Mesothelial cell of epicardium (in vitro differentiated cells): ENCODE results near the gene SLC17A7. TPM values are rescaled to one million over a fixed set of nuclear protein-coding genes. Genes with fewer than 3 reads are reported as not detected.

Experiments
- DNase-seq, 2 experiments: peaks; one replicate each; pipeline ENCODE4 v3.0.0; 2021; ENCODE audit warnings: low spot score in 2 of 2; ENCODE audit not compliant: unreplicated experiment in 2 of 2
- H3K27ac Mint-ChIP-seq: 2 replicates; pipeline ENCODE4 v1.8.0; 2021; ENCODE audit warnings: mixed read lengths
- H3K27me3 Mint-ChIP-seq: 2 replicates; pipeline ENCODE4 v1.8.0; 2021; ENCODE audit warnings: low read depth, mixed read lengths
- H3K36me3 Mint-ChIP-seq: 2 replicates; pipeline ENCODE4 v1.8.0; 2021; ENCODE audit warnings: mixed read lengths
- H3K4me1 Mint-ChIP-seq: 2 replicates; pipeline ENCODE4 v1.8.0; 2021; ENCODE audit warnings: mixed read lengths
- H3K4me3 Mint-ChIP-seq: 2 replicates; pipeline ENCODE4 v1.8.0; 2021; ENCODE audit warnings: mild to moderate bottlenecking, moderate library complexity, mixed read lengths
- H3K9me3 Mint-ChIP-seq: 2 replicates; pipeline ENCODE4 v1.8.0; 2021; ENCODE audit warnings: mixed read lengths
- CTCF ChIP-seq: fragments of 200-600 bp; sonication (generic); IDR thresholded peaks from one replicate; pipeline ENCODE4 v1.5.0; 2021; ENCODE audit warnings: antibody characterized with exemption; ENCODE audit not compliant: unreplicated experiment
- total RNA-seq: library from RNA; stranded (reverse); gene quantifications from 3 replicates; pipeline ENCODE4 v1.2.1, GENCODE V29; 2021

The SLC17A7 gene
- total RNA-seq, 1 donor from 2014 or later: 0.45 TPM

GRCh38 chr19:49387936-49388372 is 53.4 kb downstream of the SLC17A7 start, which contains the start of gene KASH5:
KASH5 (plus strand) TSS chr19:49388249; CDS start chr19:49390884, 2,635 bp downstream.
- H3K27ac Mint-ChIP-seq: no peak within 1 kb of the TSS
- H3K4me3 Mint-ChIP-seq: no peak within 1 kb of the TSS
- peaks cover 20% of the 10 kb centered on the region for H3K27me3 Mint-ChIP-seq
- H3K9me3 Mint-ChIP-seq: peaks cover 5% of the 10 kb centered on the region
- TF ChIP-seq CTCF: no peak
- DNase-seq: no peak
- H3K4me1 Mint-ChIP-seq: no peaks in the 10 kb centered on the region
- no peaks in the 10 kb centered on the region for H3K36me3 Mint-ChIP-seq

GRCh38 chr19:49383599-49383998 is 57.7 kb downstream of the SLC17A7 start:
- H3K27ac Mint-ChIP-seq: no peak overlapping the region
- H3K27me3 Mint-ChIP-seq: peaks cover 3% of the 10 kb centered on the region
- no peaks in the 10 kb centered on the region for H3K4me1 Mint-ChIP-seq
- DNase-seq: no peak
- peaks cover 5% of the 10 kb centered on the region for H3K36me3 Mint-ChIP-seq
- H3K4me3 Mint-ChIP-seq: no peak overlapping the region
- TF ChIP-seq CTCF: no peak
- H3K9me3 Mint-ChIP-seq: peaks cover 15% of the 10 kb centered on the region

- H3K27me3 Mint-ChIP-seq: peaks cover 3% of the 10 kb centered on the region
- H3K4me3 Mint-ChIP-seq: no peak overlapping the region
- H3K4me1 Mint-ChIP-seq: no peaks in the 10 kb centered on the region
- H3K36me3 Mint-ChIP-seq: peaks cover 5% of the 10 kb centered on the region
- no peak for DNase-seq
- H3K9me3 Mint-ChIP-seq: peaks cover 15% of the 10 kb centered on the region
- TF ChIP-seq CTCF: no peak
- H3K27ac Mint-ChIP-seq: no peak overlapping the region
These were observed 58.7 kb downstream of the SLC17A7 start for GRCh38 chr19:49382639-49383038.

GRCh38 chr19:49380391-49380790 is 60.9 kb downstream of the SLC17A7 start:
- H3K4me1 Mint-ChIP-seq: no peaks in the 10 kb centered on the region
- peaks cover 14% of the 10 kb centered on the region for H3K27me3 Mint-ChIP-seq
- no peak for DNase-seq
- TF ChIP-seq CTCF: no peak
- peaks cover 5% of the 10 kb centered on the region for H3K36me3 Mint-ChIP-seq
- peaks cover 15% of the 10 kb centered on the region for H3K9me3 Mint-ChIP-seq
- H3K27ac Mint-ChIP-seq: no peak overlapping the region
- no peak overlapping the region for H3K4me3 Mint-ChIP-seq

Other genes starting within 250 kb of the SLC17A7 start
- gene SLC6A16, start 116.3 kb downstream of the SLC17A7 start, total RNA-seq: 5.6 to 6.1 TPM (median 5.8 TPM) in 3 replicates
- gene CD37, start 106.1 kb downstream of the SLC17A7 start, total RNA-seq: not detected in 3 replicates
- gene TEAD2, start 79.1 kb downstream of the SLC17A7 start, total RNA-seq: 168 to 170 TPM (median 169 TPM) in 3 replicates
- gene DKKL1, start 77.7 kb downstream of the SLC17A7 start, total RNA-seq: 8.6 to 9.9 TPM (median 8.7 TPM) in 3 replicates
- gene KASH5, start 53.3 kb downstream of the SLC17A7 start, total RNA-seq: not detected in 3 replicates
- not detected in 3 replicates for gene PTH2, start 18.1 kb downstream of the SLC17A7 start, total RNA-seq
- gene GFY, start 16.1 kb downstream of the SLC17A7 start, total RNA-seq: not detected in 3 replicates
- 83.6 to 84.6 TPM (median 83.7 TPM) in 3 replicates for gene PIH1D1, start 10.3 kb upstream of the SLC17A7 start, total RNA-seq
- 21.4 to 25.6 TPM (median 24.4 TPM) in 3 replicates for gene ALDH16A1, start 11.7 kb upstream of the SLC17A7 start, total RNA-seq
- gene FLT3LG, start 32.7 kb upstream of the SLC17A7 start, total RNA-seq: 1.8 to 2.4 TPM (median 2.0 TPM) in 3 replicates
- 2,869 to 2,959 TPM (median 2,954 TPM) in 3 replicates for gene RPL13A, start 46.1 kb upstream of the SLC17A7 start, total RNA-seq
- 2,052 to 2,151 TPM (median 2,132 TPM) in 3 replicates for gene RPS11, start 54.9 kb upstream of the SLC17A7 start, total RNA-seq
- gene FCGRT, start 71.1 kb upstream of the SLC17A7 start, total RNA-seq: 121 to 132 TPM (median 127 TPM) in 3 replicates
- gene RCN3, start 86.5 kb upstream of the SLC17A7 start, total RNA-seq: 30.3 to 35.1 TPM (median 31.1 TPM) in 3 replicates
- gene NOSIP, start 139.0 kb upstream of the SLC17A7 start, total RNA-seq: 53.3 to 60.7 TPM (median 60.1 TPM) in 3 replicates
- 0.87 to 1.4 TPM (median 1.1 TPM) in 3 replicates for gene PRRG2, start 139.8 kb upstream of the SLC17A7 start, total RNA-seq
- gene PRR12, start 149.7 kb upstream of the SLC17A7 start, total RNA-seq: 53.3 to 58.5 TPM (median 54.2 TPM) in 3 replicates
- gene RRAS, start 198.6 kb upstream of the SLC17A7 start, total RNA-seq: 26.0 to 28.6 TPM (median 26.9 TPM) in 3 replicates
- gene SCAF1, start 200.7 kb upstream of the SLC17A7 start, total RNA-seq: 87.3 to 89.9 TPM (median 88.9 TPM) in 3 replicates
- 89.4 to 101 TPM (median 95.0 TPM) in 3 replicates for gene IRF3, start 224.3 kb upstream of the SLC17A7 start, total RNA-seq
- gene BCL2L12, start 224.4 kb upstream of the SLC17A7 start, total RNA-seq: 44.5 to 46.0 TPM (median 44.7 TPM) in 3 replicates
- 273 to 283 TPM (median 280 TPM) in 3 replicates for gene PRMT1, start 235.7 kb upstream of the SLC17A7 start, total RNA-seq
- gene ADM5, start 248.1 kb upstream of the SLC17A7 start, total RNA-seq: 10.4 to 10.5 TPM (median 10.4 TPM) in 3 replicates
- gene CPT1C, start 249.6 kb upstream of the SLC17A7 start, total RNA-seq: 60.3 to 62.5 TPM (median 60.9 TPM) in 3 replicates